Osteoblast (primary cell): ENCODE measurements around the gene EPHX1. TPM values are rescaled to one million over a fixed set of nuclear protein-coding genes. Genes with fewer than 3 reads are reported as not detected.

Source experiments
- DNase-seq: peaks from one replicate; pipeline ENCODE4 v3.0.0; 2011; ENCODE audit warnings: low spot score, mixed read lengths; ENCODE audit not compliant: insufficient read length; ENCODE audit errors: missing footprints
- H2AFZ ChIP-seq: 2 replicates; pipeline ENCODE4 v1.6.0; 2011; ENCODE audit warnings: mild to moderate bottlenecking, low read length
- H3K27ac ChIP-seq: 2 replicates; pipeline ENCODE4 v1.5.1; 2011; ENCODE audit warnings: mild to moderate bottlenecking, low read depth, low read length, moderate library complexity
- H3K27me3 ChIP-seq: 2 replicates; pipeline ENCODE4 v1.6.0; 2012; ENCODE audit warnings: mild to moderate bottlenecking, control low read depth, inconsistent platforms, low read length, moderate library complexity; ENCODE audit not compliant: insufficient read depth
- H3K36me3 ChIP-seq: 2 replicates; pipeline ENCODE4 v1.5.1; 2011; ENCODE audit warnings: mild to moderate bottlenecking, low read length, control low read depth, moderate library complexity; ENCODE audit not compliant: insufficient read depth
- H3K4me1 ChIP-seq: 2 replicates; pipeline ENCODE4 v1.5.1; 2011; ENCODE audit warnings: mild to moderate bottlenecking, low read length, control low read depth, moderate library complexity; ENCODE audit not compliant: insufficient read depth
- H3K4me2 ChIP-seq: 2 replicates; pipeline ENCODE4 v1.6.0; 2011; ENCODE audit warnings: mild to moderate bottlenecking, low read length; ENCODE audit not compliant: insufficient read depth
- H3K4me3 ChIP-seq: fragments of 200-600 bp; sonication (generic); 3 replicates; pipeline ENCODE4 v1.5.1; 2012; ENCODE audit warnings: mild to moderate bottlenecking, low read length, inconsistent platforms; ENCODE audit not compliant: insufficient read depth
- H3K79me2 ChIP-seq: 2 replicates; pipeline ENCODE4 v1.6.0; 2012; ENCODE audit warnings: mild to moderate bottlenecking, low read length, control low read depth, inconsistent platforms; ENCODE audit not compliant: insufficient read depth
- H3K9me3 ChIP-seq: 2 replicates; pipeline ENCODE4 v1.5.1; 2011; ENCODE audit warnings: low read depth, low read length, control low read depth
- H4K20me1 ChIP-seq: 2 replicates; pipeline ENCODE4 v1.6.0; 2012; ENCODE audit warnings: mild to moderate bottlenecking, low read length, control low read depth; ENCODE audit not compliant: insufficient read depth
- CTCF ChIP-seq: IDR thresholded peaks from 2 replicates; pipeline ENCODE4 v1.5.1; 2011; ENCODE audit warnings: mild to moderate bottlenecking, low read depth, low read length, moderate library complexity; ENCODE audit errors: extremely low read depth
- total RNA-seq: library from RNA; depleted of rRNA; stranded (reverse); fragments of >200 nt; gene quantifications from 2 replicates; pipeline ENCODE4 v1.2.3, GENCODE V29; 2012

Gene EPHX1
- total RNA-seq, 1 donor = 67.0 TPM

GRCh38 chr1:225882694-225883615 is 73.0 kb downstream of the EPHX1 start:
- H3K4me2 ChIP-seq = peak overlapping the region; percentile 95
- TF ChIP-seq CTCF = no peak
- H3K27ac ChIP-seq = peak overlapping the region; percentile 72
- peak; percentile 97 for DNase-seq
- peak overlapping the region; percentile 99 for H3K4me3 ChIP-seq
- H4K20me1 ChIP-seq = peaks cover 20% of the 10 kb centered on the region
- H2AFZ ChIP-seq = peak overlapping the region; percentile 98
- H3K36me3 ChIP-seq = no peaks in the 10 kb centered on the region
- H3K4me1 ChIP-seq = peaks cover 22% of the 10 kb centered on the region
- no peaks in the 10 kb centered on the region for H3K27me3 ChIP-seq
- no peaks in the 10 kb centered on the region for H3K9me3 ChIP-seq
- H3K79me2 ChIP-seq = peaks cover 37% of the 10 kb centered on the region

GRCh38 chr1:225883616-225884265 is 73.8 kb downstream of the EPHX1 start:
- DNase-seq = peak; percentile 51
- Histone ChIP-seq H3K36me3 (no peaks in the 10 kb centered on the region), H4K20me1 (peaks cover 14% of the 10 kb centered on the region), H3K27me3 (no peaks in the 10 kb centered on the region), H3K27ac (no peak overlapping the region), H3K4me2 (peak overlapping the region; percentile 95), H3K4me1 (peaks cover 16% of the 10 kb centered on the region), H3K4me3 (no peak overlapping the region), H2AFZ (no peak overlapping the region), H3K9me3 (no peaks in the 10 kb centered on the region), H3K79me2 (peaks cover 35% of the 10 kb centered on the region)
- no peak for TF ChIP-seq CTCF

GRCh38 chr1:225885336-225885735 is 75.4 kb downstream of the EPHX1 start:
- Histone ChIP-seq H3K9me3 (no peaks in the 10 kb centered on the region), H3K4me2 (no peak overlapping the region), H2AFZ (no peak overlapping the region), H4K20me1 (peaks cover 5% of the 10 kb centered on the region), H3K27me3 (no peaks in the 10 kb centered on the region), H3K79me2 (peaks cover 20% of the 10 kb centered on the region), H3K27ac (no peak overlapping the region), H3K4me3 (no peak overlapping the region), H3K36me3 (no peaks in the 10 kb centered on the region), H3K4me1 (peaks cover 18% of the 10 kb centered on the region)
- no peak for DNase-seq
- no peak for TF ChIP-seq CTCF
